Neural cell (in vitro differentiated cells): ENCODE results near the gene MTCL1. TPM values are rescaled to one million over a fixed set of nuclear protein-coding genes. Genes with fewer than 3 reads are reported as not detected.

Experiments used
- H2AFZ ChIP-seq: fragments of 200-600, 300-800 bp; sonication (generic), shearing (Covaris generic); 2 replicates; pipeline ENCODE4 v1.6.0; 2014; ENCODE audit warnings: low read depth, mild to moderate bottlenecking, antibody characterized with exemption, low read length, moderate library complexity
- H3F3A ChIP-seq: fragments of 200-600 bp; shearing (Covaris generic); 2 replicates; pipeline ENCODE4 v1.6.1; 2016; ENCODE audit warnings: mild to moderate bottlenecking, moderate library complexity, mixed read lengths, antibody characterized with exemption, low read length; ENCODE audit not compliant: insufficient read depth, poor library complexity, severe bottlenecking
- H3K27ac ChIP-seq: fragments of 200-600, 300-800 bp; sonication (generic), shearing (Covaris generic); 2 replicates; pipeline ENCODE4 v1.5.1; 2014; ENCODE audit warnings: mild to moderate bottlenecking, low read length, moderate library complexity
- H3K27me3 ChIP-seq: fragments of 300-800, 200-600 bp; sonication (generic), shearing (Covaris generic); 2 replicates; pipeline ENCODE4 v1.6.0; 2014; ENCODE audit warnings: mild to moderate bottlenecking, low read depth, low read length, moderate library complexity; ENCODE audit not compliant: insufficient read depth
- H3K36me3 ChIP-seq: fragments of 300-800, 200-600 bp; sonication (generic), shearing (Covaris generic); 2 replicates; pipeline ENCODE4 v1.5.1; 2014; ENCODE audit warnings: mild to moderate bottlenecking, antibody characterized with exemption, low read length, moderate library complexity; ENCODE audit not compliant: insufficient read depth
- H3K4me2 ChIP-seq: fragments of 300-800, 200-600 bp; sonication (generic), shearing (Covaris generic); 2 replicates; pipeline ENCODE4 v1.6.0; 2014; ENCODE audit warnings: mild to moderate bottlenecking, low read length
- H3K4me3 ChIP-seq: fragments of 300-800, 200-600 bp; sonication (generic), shearing (Covaris generic); 2 replicates; pipeline ENCODE4 v1.5.1; 2014; ENCODE audit warnings: mild to moderate bottlenecking, low read length, moderate library complexity
- H3K79me2 ChIP-seq: fragments of 200-600 bp; shearing (Covaris generic); replicated peaks from 2 replicates; pipeline ENCODE4 v1.6.0; 2014; ENCODE audit warnings: mild to moderate bottlenecking, low read length, moderate library complexity; ENCODE audit not compliant: insufficient read depth
- H3K9ac ChIP-seq: fragments of 300-800, 200-600 bp; sonication (generic), shearing (Covaris generic); 2 replicates; pipeline ENCODE4 v1.6.1; 2016; ENCODE audit warnings: mild to moderate bottlenecking, low read length, mixed read lengths
- H3K9me2 ChIP-seq: fragments of 200-600 bp; shearing (Covaris generic); 2 replicates; pipeline ENCODE4 v1.6.1; 2016; ENCODE audit warnings: mild to moderate bottlenecking, low read length, mixed read lengths; ENCODE audit not compliant: insufficient read depth
- H3K9me3 ChIP-seq: fragments of 200-600, 300-800 bp; sonication (generic), shearing (Covaris generic); 2 replicates; pipeline ENCODE4 v1.6.1; 2016; ENCODE audit warnings: mild to moderate bottlenecking, mixed run types, low read length, moderate library complexity, mixed read lengths
- H4K20me1 ChIP-seq: fragments of 200-600 bp; shearing (Covaris generic); 2 replicates; pipeline ENCODE4 v1.6.1; 2016; ENCODE audit warnings: mild to moderate bottlenecking, mixed run types; ENCODE audit not compliant: insufficient read depth
- EP300 ChIP-seq: fragments of 450-650 bp; conservative IDR thresholded peaks from 2 replicates; pipeline ENCODE4 v1.6.1; 2014; ENCODE audit warnings: antibody characterized with exemption, mild to moderate bottlenecking, moderate library complexity; ENCODE audit not compliant: poor library complexity, severe bottlenecking
- EZH2 ChIP-seq: fragments of 200-600, 300-800 bp; shearing (Covaris generic), sonication (generic); IDR thresholded peaks from 2 replicates; pipeline ENCODE4 v1.6.1; 2014; ENCODE audit warnings: antibody characterized with exemption, low read length, borderline replicate concordance, mild to moderate bottlenecking; ENCODE audit not compliant: insufficient read depth, poor library complexity, severe bottlenecking
- MXI1 ChIP-seq: fragments of 450-650 bp; conservative IDR thresholded peaks from 2 replicates; pipeline ENCODE4 v1.6.1; 2014; ENCODE audit warnings: antibody characterized with exemption, mild to moderate bottlenecking; ENCODE audit not compliant: poor library complexity, severe bottlenecking
- POLR2AphosphoS5 ChIP-seq: IDR thresholded peaks from 2 replicates; pipeline ENCODE4 v1.6.1; 2012
- RAD21 ChIP-seq: fragments of 450-650 bp; conservative IDR thresholded peaks from 2 replicates; pipeline ENCODE4 v1.6.1; 2014; ENCODE audit warnings: antibody characterized with exemption, mild to moderate bottlenecking, moderate library complexity
- SMC3 ChIP-seq: fragments of 450-650 bp; conservative IDR thresholded peaks from 2 replicates; pipeline ENCODE4 v1.6.1; 2014; ENCODE audit warnings: antibody characterized with exemption, mild to moderate bottlenecking, moderate library complexity; ENCODE audit not compliant: poor library complexity
- TAF1 ChIP-seq: IDR thresholded peaks from 2 replicates; pipeline ENCODE4 v1.6.1; 2012; ENCODE audit warnings: low read depth
- polyA plus RNA-seq: library from polyadenylated mRNA; depleted of rRNA; stranded (reverse); fragments of >200 nt; gene quantifications from 2 replicates; pipeline ENCODE4 v1.2.3, GENCODE V29; 2014
- TF ChIP-seq, protein P1 (sequence below): fragments of 450-650 bp; IDR thresholded peaks from 2 replicates; pipeline ENCODE4 v1.5.1; 2014; ENCODE audit warnings: antibody characterized with exemption, mild to moderate bottlenecking, moderate library complexity; ENCODE audit not compliant: poor library complexity, severe bottlenecking
- TF ChIP-seq, protein P2 (sequence below): IDR thresholded peaks from 2 replicates; pipeline ENCODE4 v1.6.1; 2012; ENCODE audit warnings: borderline replicate concordance

MTCL1 gene
- polyA plus RNA-seq, 1 donor from 2014 or later, result 20.8 TPM

- TF ChIP-seq, protein P1, sequence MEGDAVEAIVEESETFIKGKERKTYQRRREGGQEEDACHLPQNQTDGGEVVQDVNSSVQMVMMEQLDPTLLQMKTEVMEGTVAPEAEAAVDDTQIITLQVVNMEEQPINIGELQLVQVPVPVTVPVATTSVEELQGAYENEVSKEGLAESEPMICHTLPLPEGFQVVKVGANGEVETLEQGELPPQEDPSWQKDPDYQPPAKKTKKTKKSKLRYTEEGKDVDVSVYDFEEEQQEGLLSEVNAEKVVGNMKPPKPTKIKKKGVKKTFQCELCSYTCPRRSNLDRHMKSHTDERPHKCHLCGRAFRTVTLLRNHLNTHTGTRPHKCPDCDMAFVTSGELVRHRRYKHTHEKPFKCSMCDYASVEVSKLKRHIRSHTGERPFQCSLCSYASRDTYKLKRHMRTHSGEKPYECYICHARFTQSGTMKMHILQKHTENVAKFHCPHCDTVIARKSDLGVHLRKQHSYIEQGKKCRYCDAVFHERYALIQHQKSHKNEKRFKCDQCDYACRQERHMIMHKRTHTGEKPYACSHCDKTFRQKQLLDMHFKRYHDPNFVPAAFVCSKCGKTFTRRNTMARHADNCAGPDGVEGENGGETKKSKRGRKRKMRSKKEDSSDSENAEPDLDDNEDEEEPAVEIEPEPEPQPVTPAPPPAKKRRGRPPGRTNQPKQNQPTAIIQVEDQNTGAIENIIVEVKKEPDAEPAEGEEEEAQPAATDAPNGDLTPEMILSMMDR, result no peak
- TF ChIP-seq EP300 (no peak), POLR2AphosphoS5 (no peak), RAD21 (no peak)
These were observed 42.1 kb downstream of the MTCL1 start (continued) for GRCh38 chr18:8747440-8747937.

GRCh38 chr18:8749492-8749891, 44.1 kb downstream of the MTCL1 start:
- no peaks in the 10 kb centered on the region for H3K79me2 ChIP-seq

More at GRCh38 chr18:8749492-8749891, 44.1 kb downstream of the MTCL1 start:
- H3K27me3 ChIP-seq, result no peaks in the 10 kb centered on the region
- no peak overlapping the region for H2AFZ ChIP-seq
- no peak overlapping the region for H3K27ac ChIP-seq
- H4K20me1 ChIP-seq, result no peaks in the 10 kb centered on the region
- H3K9me3 ChIP-seq, result no peaks in the 10 kb centered on the region
- no peaks in the 10 kb centered on the region for H3K36me3 ChIP-seq
- no peak overlapping the region for H3K4me2 ChIP-seq
- TF ChIP-seq, protein P1, result no peak
- TF ChIP-seq SMC3, result no peak
- TF ChIP-seq POLR2AphosphoS5, result no peak
- no peak for TF ChIP-seq EZH2
- TF ChIP-seq, protein P2, sequence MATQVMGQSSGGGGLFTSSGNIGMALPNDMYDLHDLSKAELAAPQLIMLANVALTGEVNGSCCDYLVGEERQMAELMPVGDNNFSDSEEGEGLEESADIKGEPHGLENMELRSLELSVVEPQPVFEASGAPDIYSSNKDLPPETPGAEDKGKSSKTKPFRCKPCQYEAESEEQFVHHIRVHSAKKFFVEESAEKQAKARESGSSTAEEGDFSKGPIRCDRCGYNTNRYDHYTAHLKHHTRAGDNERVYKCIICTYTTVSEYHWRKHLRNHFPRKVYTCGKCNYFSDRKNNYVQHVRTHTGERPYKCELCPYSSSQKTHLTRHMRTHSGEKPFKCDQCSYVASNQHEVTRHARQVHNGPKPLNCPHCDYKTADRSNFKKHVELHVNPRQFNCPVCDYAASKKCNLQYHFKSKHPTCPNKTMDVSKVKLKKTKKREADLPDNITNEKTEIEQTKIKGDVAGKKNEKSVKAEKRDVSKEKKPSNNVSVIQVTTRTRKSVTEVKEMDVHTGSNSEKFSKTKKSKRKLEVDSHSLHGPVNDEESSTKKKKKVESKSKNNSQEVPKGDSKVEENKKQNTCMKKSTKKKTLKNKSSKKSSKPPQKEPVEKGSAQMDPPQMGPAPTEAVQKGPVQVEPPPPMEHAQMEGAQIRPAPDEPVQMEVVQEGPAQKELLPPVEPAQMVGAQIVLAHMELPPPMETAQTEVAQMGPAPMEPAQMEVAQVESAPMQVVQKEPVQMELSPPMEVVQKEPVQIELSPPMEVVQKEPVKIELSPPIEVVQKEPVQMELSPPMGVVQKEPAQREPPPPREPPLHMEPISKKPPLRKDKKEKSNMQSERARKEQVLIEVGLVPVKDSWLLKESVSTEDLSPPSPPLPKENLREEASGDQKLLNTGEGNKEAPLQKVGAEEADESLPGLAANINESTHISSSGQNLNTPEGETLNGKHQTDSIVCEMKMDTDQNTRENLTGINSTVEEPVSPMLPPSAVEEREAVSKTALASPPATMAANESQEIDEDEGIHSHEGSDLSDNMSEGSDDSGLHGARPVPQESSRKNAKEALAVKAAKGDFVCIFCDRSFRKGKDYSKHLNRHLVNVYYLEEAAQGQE, result no peak
- TF ChIP-seq TAF1, result no peak
- TF ChIP-seq EP300, result no peak
- no peak for TF ChIP-seq RAD21
- no peak for TF ChIP-seq MXI1
- H3K9ac ChIP-seq, result no peak overlapping the region
- no peaks in the 10 kb centered on the region for H3F3A ChIP-seq
- no peak overlapping the region for H3K4me3 ChIP-seq
- H3K9me2 ChIP-seq, result no peaks in the 10 kb centered on the region
